ENCODE results near the gene TNFSF12.

Gene TNFSF12, protein sequence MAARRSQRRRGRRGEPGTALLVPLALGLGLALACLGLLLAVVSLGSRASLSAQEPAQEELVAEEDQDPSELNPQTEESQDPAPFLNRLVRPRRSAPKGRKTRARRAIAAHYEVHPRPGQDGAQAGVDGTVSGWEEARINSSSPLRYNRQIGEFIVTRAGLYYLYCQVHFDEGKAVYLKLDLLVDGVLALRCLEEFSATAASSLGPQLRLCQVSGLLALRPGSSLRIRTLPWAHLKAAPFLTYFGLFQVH

DNA sequence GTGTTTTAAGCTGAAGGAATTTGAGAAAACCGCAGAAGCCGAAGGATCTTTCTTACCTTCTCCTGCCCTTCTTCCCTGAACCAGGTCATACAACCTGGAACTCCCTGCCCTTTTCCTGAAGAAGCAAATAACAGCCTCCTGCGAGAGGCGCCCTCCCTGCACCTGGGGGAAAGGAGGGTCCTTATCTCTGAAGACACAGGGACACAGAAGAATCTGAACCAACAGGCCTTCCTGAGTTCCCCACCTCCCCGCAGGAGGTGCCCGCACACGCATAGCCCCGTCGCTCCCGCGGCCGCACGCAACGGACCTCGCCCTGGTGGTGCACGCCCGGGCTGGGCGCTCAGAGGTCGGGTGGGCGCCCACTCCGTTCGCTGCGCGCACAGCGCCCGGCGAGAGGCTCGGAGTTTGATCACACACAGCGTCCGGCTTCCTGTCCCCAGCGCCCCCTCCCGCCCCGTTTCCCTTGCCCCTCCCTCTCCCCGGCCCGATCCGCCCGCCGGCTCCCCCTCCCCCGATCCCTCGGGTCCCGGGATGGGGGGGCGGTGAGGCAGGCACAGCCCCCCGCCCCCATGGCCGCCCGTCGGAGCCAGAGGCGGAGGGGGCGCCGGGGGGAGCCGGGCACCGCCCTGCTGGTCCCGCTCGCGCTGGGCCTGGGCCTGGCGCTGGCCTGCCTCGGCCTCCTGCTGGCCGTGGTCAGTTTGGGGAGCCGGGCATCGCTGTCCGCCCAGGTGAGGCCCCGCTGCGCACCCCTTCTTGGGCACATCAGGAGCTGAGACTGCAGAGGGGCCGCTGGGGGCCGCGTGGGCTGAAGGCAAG lies at the start of gene TNFSF12:
TSS of gene TNFSF12 (plus strand) at position 474 of the 816 bp plus-strand sequence. CDS start at position 570, 96 bp downstream.
- DNase-seq (ENCODE audit: low read depth): peak; percentile 32

DNA sequence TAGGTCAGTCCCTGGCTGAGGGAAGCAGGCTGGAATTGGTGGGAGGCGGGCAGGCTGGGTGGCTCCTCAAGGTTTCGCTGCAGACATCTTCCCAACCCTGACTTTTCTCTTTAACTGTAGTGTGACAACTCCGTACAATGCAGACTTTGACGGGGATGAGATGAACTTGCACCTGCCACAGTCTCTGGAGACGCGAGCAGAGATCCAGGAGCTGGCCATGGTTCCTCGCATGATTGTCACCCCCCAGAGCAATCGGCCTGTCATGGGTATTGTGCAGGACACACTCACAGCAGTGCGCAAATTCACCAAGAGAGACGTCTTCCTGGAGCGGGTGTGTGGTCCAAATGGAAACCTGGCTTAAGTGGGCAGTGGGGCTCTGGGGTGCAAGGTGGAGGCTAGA lies 49.7 kb upstream of the TNFSF12 start:
- no peak for DNase-seq (ENCODE audit: low read depth)

- no peak for DNase-seq (ENCODE audit: low read depth)
Measured at GRCh38 chr17:7501729-7502128, 47.1 kb upstream of the TNFSF12 start.

DNA sequence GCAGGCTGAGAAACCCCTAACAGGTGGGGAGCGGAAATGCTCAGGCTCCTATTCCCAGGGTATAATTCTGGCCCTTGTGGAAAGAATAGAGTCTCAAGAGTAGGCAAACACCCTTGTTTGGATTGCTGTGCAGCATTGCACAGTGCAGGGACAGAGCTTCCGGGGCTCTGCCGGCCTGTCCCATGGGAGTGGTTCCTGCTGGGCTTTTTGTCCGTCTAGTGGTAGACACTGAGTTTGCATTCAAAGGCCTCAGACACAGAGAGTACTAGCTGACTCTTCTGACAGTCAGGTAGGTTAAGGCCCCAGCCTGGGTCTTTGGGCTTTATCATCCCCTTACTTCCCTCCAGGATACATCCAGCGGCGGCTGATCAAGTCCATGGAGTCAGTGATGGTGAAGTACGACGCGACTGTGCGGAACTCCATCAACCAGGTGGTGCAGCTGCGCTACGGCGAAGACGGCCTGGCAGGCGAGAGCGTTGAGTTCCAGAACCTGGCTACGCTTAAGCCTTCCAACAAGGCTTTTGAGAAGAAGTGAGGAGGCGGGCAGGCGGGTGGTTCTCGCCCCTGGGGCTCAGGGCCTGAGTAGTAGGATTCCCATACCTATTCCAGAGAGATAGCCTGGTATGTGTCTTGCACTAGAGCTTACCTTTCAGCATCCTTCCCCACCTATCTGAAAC lies 46.5 kb upstream of the TNFSF12 start:
- DNase-seq (ENCODE audit: low read depth): no peak

DNA sequence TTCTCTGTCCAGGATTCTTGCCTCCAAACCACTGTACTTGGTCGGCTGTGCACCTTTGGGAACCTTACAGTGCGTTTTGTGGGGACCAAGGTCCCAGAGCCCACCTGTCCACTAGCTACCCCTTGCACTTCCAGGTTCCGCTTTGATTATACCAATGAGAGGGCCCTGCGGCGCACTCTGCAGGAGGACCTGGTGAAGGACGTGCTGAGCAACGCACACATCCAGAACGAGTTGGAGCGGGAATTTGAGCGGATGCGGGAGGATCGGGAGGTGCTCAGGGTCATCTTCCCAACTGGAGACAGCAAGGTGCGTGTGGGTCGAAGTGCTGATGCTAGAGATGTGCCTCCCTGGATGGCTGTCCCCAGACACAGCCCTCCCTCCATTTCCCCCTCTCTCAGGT lies 45.9 kb upstream of the TNFSF12 start:
- no peak for DNase-seq (ENCODE audit: low read depth)

DNA sequence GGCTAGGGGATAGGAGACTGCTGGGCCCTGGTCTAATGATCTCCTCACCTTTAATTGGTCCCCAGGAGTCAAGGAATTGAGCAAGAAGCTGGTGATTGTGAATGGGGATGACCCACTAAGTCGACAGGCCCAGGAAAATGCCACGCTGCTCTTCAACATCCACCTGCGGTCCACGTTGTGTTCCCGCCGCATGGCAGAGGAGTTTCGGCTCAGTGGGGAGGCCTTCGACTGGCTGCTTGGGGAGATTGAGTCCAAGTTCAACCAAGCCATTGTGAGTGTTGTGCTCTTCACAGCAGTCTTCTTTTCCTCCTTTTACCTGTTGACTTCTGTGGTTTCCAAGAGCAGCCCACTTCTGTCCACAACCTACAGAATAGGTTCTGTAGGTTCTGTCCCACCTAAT lies 45.3 kb upstream of the TNFSF12 start:
- DNase-seq (ENCODE audit: low read depth): no peak

- DNase-seq (ENCODE audit: low read depth): no peak
Measured at GRCh38 chr17:7508145-7508544, 40.7 kb upstream of the TNFSF12 start.

DNA sequence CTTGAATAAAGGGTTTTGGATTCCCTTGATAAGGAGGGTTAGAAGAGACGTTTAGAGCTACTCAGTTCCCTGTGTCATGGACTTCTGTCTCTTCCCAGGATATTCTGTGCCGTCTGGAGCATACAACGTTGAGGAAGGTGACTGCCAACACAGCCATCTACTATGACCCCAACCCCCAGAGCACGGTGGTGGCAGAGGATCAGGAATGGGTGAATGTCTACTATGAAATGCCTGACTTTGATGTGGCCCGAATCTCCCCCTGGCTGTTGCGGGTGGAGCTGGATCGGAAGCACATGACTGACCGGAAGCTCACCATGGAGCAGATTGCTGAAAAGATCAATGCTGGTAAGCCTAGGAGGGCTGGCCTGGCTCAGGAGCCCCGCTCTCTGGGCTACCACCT lies 40.0 kb upstream of the TNFSF12 start:
- no peak for DNase-seq (ENCODE audit: low read depth)

GRCh38 chr17:7509937-7510336 lies 38.9 kb upstream of the TNFSF12 start:
- DNase-seq (ENCODE audit: low read depth): no peak

DNA sequence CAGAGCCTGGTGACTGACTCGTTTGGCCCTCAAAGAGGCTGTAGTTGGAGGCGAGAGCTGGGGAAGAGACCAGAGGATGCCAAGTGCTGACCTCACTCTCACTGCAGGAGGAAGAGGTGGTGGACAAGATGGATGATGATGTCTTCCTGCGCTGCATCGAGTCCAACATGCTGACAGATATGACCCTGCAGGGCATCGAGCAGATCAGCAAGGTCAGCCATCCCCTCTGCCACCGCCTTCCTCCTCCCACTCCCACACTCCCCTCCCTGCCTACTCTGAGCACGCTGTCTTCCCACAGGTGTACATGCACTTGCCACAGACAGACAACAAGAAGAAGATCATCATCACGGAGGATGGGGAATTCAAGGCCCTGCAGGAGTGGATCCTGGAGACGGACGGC lies 37.8 kb upstream of the TNFSF12 start:
- DNase-seq (ENCODE audit: low read depth): no peak

- no peak for DNase-seq (ENCODE audit: low read depth)
Measured at GRCh38 chr17:7512105-7512504, 36.8 kb upstream of the TNFSF12 start.

DNA sequence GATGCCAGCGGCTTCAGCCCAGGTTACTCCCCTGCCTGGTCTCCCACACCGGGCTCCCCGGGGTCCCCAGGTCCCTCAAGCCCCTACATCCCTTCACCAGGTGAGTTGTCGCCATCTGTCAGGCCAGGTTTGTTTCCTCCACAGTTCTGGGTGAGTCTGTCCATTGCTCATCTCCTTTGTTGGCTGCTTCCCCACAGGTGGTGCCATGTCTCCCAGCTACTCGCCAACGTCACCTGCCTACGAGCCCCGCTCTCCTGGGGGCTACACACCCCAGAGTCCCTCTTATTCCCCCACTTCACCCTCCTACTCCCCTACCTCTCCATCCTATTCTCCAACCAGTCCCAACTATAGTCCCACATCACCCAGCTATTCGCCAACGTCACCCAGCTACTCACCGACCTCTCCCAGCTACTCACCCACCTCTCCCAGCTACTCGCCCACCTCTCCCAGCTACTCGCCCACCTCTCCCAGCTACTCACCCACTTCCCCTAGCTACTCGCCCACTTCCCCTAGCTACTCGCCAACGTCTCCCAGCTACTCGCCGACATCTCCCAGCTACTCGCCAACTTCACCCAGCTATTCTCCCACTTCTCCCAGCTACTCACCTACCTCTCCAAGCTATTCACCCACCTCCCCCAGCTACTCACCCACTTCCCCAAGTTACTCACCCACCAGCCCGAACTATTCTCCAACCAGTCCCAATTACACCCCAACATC lies 35.9 kb upstream of the TNFSF12 start:
- no peak for DNase-seq (ENCODE audit: low read depth)

DNA sequence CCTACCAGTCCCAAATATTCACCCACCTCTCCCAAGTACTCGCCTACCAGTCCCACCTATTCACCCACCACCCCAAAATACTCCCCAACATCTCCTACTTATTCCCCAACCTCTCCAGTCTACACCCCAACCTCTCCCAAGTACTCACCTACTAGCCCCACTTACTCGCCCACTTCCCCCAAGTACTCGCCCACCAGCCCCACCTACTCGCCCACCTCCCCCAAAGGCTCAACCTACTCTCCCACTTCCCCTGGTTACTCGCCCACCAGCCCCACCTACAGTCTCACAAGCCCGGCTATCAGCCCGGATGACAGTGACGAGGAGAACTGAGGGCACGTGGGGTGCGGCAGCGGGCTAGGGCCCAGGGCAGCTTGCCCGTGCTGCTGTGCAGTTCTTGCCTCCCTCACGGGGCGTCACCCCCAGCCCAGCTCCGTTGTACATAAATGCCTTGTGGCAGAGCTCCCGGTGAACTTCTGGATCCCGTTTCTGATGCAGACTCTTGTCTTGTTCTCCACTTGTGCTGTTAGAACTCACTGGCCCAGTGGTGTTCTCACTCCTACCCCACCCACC lies 34.9 kb upstream of the TNFSF12 start:
- DNase-seq (ENCODE audit: low read depth): no peak

- no peak for DNase-seq (ENCODE audit: low read depth)
Measured at GRCh38 chr17:7515911-7516610, 32.8 kb upstream of the TNFSF12 start.

DNA sequence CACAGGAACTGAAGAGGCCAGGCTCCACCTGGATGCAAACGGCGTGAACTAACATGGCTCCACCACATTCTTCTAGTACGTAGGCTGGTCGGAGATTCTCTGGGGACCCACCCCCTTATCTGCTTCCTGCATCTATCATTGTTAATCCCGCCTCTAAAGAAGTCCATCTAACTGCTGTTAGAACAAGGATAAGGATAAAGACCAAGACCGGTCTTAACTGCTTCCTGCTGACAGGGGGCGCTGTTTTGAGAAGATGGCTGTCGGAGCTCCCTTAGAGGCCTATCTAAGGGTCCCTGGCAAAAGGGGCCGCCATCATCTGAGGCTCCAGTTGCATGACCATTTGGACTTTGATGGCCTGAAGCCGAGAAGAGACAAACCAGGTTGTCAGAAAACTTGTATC lies 25.8 kb upstream of the TNFSF12 start:
- DNase-seq (ENCODE audit: low read depth): no peak

DNA sequence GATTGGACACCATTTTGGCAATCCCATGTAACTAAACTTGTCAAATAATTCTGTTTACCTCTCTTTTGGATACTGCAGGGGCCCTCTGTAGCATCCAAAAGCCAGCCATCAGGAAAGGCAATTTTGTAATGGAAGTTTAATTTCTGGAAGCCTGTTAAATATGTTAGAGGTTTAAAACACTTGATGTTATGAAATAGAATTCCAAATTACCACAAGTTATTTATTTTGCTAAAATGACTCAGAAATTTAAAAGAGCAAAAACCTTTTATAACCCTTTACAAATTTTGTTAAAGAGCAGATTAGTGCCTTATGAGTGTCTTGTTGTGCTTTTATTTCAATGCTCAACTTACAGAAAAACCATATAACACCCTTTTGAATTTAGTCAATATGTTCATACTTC lies 20.0 kb upstream of the TNFSF12 start:
- DNase-seq (ENCODE audit: low read depth): no peak

DNA sequence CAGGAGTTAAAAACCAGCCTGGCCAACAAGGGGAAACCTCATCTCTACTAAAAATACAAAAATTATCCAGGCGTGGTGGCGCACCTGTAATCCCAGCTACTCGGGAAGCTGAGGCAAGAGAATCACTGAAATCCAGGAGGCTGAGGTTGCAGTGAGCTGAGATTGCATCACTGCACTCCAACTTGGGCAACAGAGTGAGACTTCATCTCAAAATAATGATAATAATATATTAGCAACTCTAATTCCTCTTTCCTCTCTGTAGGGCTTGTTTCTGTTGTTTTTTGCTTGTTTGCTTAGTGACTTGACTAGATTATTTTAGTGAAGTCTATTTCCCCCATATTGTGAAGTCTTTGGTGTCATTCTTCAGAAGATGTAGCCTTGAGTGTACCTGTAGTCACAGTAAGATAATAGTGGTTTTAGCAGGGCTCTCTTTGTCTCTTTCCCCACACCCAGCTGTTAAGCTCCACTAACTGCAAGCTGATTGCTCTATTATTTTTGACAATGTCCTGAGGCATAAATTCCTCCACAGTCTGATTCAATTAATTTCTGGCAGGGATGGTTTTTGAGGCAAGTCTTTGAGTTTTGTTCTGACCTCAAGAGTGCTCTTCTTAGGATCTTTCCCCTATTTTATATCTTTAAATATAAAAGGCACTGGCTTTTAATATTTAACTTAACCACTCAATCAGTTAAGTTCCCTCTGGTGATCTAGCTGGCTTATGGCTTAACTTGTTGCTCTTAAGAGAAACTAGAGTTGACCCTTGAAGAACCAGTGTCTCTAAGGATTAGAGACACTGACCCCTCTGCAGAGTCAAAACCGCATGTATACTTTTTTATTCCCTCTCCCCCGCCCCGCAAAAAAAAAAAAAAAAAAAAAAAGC lies 18.6 kb upstream of the TNFSF12 start:
- no peak for DNase-seq (ENCODE audit: low read depth)

DNA sequence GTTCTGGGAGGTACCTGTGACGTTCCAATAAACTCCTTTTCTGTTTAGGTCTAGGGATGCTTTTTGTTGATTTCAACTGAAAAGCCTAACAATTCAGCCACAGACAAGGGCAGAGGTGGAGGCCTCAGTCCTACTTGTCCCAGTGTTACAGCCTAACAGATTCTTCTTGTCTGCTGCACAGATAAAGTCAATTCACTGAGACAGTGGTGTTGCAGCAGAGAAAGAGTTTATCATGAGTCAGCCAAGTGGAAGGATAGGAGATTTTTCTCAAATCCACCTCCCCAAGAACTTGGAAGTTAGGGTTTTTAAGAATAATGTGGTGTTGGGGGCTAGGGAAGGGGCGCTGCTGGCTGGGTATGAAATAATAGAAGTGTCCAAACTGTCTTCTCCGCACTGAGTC lies 10.8 kb upstream of the TNFSF12 start:
- DNase-seq (ENCODE audit: low read depth): no peak

DNA sequence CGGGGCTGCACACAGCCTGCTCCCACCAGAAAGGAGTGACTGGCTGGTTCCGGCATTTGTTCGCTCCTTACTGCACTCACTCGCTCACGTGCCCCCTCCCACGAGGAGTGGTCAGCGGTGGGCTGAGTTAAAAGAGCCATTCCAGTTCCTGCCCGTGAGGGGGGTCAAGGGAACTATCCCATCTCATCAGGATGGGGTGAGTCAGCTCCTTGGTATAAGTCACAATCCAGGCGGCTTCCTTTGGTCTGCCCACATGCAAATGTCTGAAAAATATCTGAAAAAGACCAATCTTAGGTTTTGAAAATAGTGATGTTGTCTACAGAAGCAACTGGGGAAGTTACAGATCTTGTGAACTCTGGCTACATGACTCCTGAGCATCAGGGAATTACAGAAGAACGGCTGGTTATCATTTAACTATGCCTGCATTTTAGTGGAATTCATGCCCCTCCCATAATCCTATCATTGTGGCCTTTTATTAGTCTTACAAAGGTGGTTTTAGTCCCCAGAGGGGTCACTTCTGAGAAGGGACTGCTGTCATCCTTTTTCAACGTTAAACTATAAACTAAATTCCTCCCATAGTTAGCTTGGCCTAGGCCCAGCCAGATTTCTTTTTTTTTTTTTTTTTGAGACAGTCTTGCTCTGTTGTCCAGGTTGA lies 9.8 kb upstream of the TNFSF12 start:
- DNase-seq (ENCODE audit: low read depth): no peak

DNA sequence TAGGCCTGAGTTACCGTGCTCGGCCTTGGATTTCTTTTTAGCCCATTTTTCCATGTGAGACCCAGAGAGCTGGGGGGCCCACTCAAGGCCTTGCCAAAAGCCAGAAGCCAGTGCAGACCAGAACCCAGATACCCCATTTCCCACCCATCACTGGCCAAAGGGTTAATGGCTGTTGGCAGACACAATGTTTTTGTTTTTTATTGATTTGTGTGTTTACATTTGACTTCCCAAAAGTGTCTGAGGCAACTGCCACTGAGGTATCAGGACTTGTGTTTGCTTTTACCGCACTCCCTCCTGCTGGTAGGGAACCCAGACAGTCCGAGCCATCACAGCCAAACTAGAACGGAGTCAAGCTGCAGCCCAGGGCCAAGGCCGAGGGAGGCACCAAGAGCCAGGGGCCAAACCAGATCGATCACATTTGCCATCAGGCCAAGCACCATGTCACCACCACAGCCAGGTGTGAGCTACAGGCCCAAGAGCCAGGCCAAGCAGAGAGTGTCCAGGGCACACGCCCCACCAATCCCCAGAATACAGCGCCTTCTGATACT lies 7.7 kb upstream of the TNFSF12 start:
- no peak for DNase-seq (ENCODE audit: low read depth)

All from fibroblast of gingiva (primary cell).